Spleen (tissue), 11 donors: ENCODE results near the gene SP8. TPM values are rescaled to one million over a fixed set of nuclear protein-coding genes. Genes with fewer than 3 reads are reported as not detected.

Source experiments
- DNase-seq: peaks from one replicate; pipeline ENCODE4 v3.0.0-alpha.2; 2020
- H3K27ac ChIP-seq, 8 donors: fragments of 200-600 bp; sonication (generic) in 7 of 8; 1 replicate in 4 of 8; 2 replicates in 4 of 8; pipeline versions ENCODE4 v1.5.0 to v1.8.0; 2016 to 2021; ENCODE audit warnings: inconsistent platforms in 4 of 8, mild to moderate bottlenecking in 4 of 8, moderate library complexity in 1 of 8
- H3K27me3 ChIP-seq, 7 donors: fragments of 200-600 bp; sonication (generic) in 6 of 7; replicated peaks in 1 of 7; 1 replicate in 4 of 7; 2 replicates in 3 of 7; pipeline versions ENCODE4 v1.5.0 to v1.8.0; 2016 to 2021; ENCODE audit warnings: inconsistent platforms in 3 of 7, mild to moderate bottlenecking in 1 of 7
- H3K36me3 ChIP-seq, 6 donors: fragments of 200-600 bp; sonication (generic) in 5 of 6; 1 replicate in 4 of 6; 2 replicates in 2 of 6; pipeline versions ENCODE4 v1.5.0 to v1.8.0; 2016 to 2021; ENCODE audit warnings: inconsistent platforms in 2 of 6
- H3K4me1 ChIP-seq, 6 donors: fragments of 200-600 bp; sonication (generic) in 5 of 6; 1 replicate in 3 of 6; 2 replicates in 3 of 6; pipeline versions ENCODE4 v1.5.0 to v1.8.0; 2016 to 2021; ENCODE audit warnings: inconsistent platforms in 3 of 6
- H3K4me3 ChIP-seq, 8 donors: fragments of 200-600 bp; sonication (generic) in 7 of 8; 1 replicate in 4 of 8; 2 replicates in 4 of 8; pipeline versions ENCODE4 v1.5.0 to v1.8.0; 2016 to 2021; ENCODE audit warnings: inconsistent platforms in 4 of 8, mild to moderate bottlenecking in 4 of 8, moderate library complexity in 2 of 8
- H3K9me3 ChIP-seq, 8 donors: fragments of 200-600 bp; sonication (generic) in 7 of 8; 1 replicate in 4 of 8; 2 replicates in 4 of 8; pipeline versions ENCODE4 v1.5.0 to v1.8.0; 2016 to 2021; ENCODE audit warnings: inconsistent platforms in 4 of 8
- CTCF ChIP-seq, 11 experiments: fragments of 200-600 bp in 7 of 11; fragments of 450-650 bp in 4 of 11; sonication (generic) in 4 of 11; IDR thresholded peaks in 8 of 11; conservative IDR thresholded peaks in 3 of 11; 1 replicate in 7 of 11; 2 replicates in 4 of 11; pipeline versions ENCODE4 v1.4.0 to v1.8.0; 2016 to 2021; ENCODE audit warnings: antibody characterized with exemption in 11 of 11, inconsistent platforms in 4 of 11, mild to moderate bottlenecking in 1 of 11
- POLR2A ChIP-seq, 3 donors: fragments of 450-650 bp; IDR thresholded peaks; one replicate each; pipeline ENCODE4 v1.5.1; 2017; ENCODE audit warnings: antibody characterized with exemption in 3 of 3, mild to moderate bottlenecking in 1 of 3
- POLR2AphosphoS5 ChIP-seq, 3 donors: sonication (generic); formaldehyde crosslinking; IDR thresholded peaks; one replicate each; pipeline ENCODE4 v1.5.1; 2017; ENCODE audit warnings: antibody characterized with exemption in 3 of 3
- WGBS, 5 donors: extraction: QIAGEN DNeasy Blood & Tissue Kit in 3 of 5; methylation state at CpG; one replicate each; pipeline versions ENCODE4 v1.1.5 to v1.1.7; 2013 to 2018; 5-methylcytosine and 5-hydroxymethylcytosine counted together
- intact Hi-C: fragments of 100-400 bp; cut with DNase I; formaldehyde crosslinking; loops from one replicate; pipeline ENCODE4 v1.15.0; 2023; ENCODE audit warnings: low total_unique reads
- polyA plus RNA-seq, 3 donors: library from polyadenylated mRNA; stranded (reverse); fragments of 200-250 nt; gene quantifications; one replicate each; pipeline ENCODE4 v1.2.1, GENCODE V29; 2013
- total RNA-seq, 7 donors: library from RNA; depleted of rRNA in 3 of 7; stranded (reverse); fragments of >200 nt in 3 of 7; fragmentation: NEBNext Ultra II Directional in 4 of 7; extraction: Animal tissue kit (Norgen Biotek cat#: 25700) in 4 of 7; gene quantifications; one replicate each; pipeline versions ENCODE4 v1.1.0 to v1.2.1, GENCODE V29; 2016 to 2021
- donor health status: healthy with polysubstance abuse.
- donor health status: DM: no; HTN: no; CAD: no; lungs with moderate emphysema.
- donor health status: DM: no; HTN: no; CAD: no.
- donor health status: Bipolar disorder and iron deficiency.
- donor health status: healthy.
- donor health status: DM: no; HTN: no; CAD: no.
- donor health status: DM: yes; HTN: yes; CAD: no.

Gene SP8
- total and polyA plus RNA-seq, 10 donors: not detected

- Histone ChIP-seq H3K36me3 (no peaks in the 10 kb centered on the region), H3K4me1 (no peaks in the 10 kb centered on the region), H3K9me3 (no peaks in the 10 kb centered on the region), H3K4me3 (no peak overlapping the region), H3K27ac (no peak overlapping the region), H3K27me3 (peaks cover 0 to 13% (median 0%) of the 10 kb centered on the region in 7 donors)
- TF ChIP-seq POLR2A (IDR thresholded peaks at IDR 0.05) (no peak), POLR2AphosphoS5 (IDR thresholded peaks at IDR 0.05) (no peak), CTCF (IDR thresholded peaks at IDR 0.05 in 8 of 11, conservative IDR thresholded peaks at IDR 0.05 in 3 of 11) (no peak)
- WGBS, 5 donors: 62 to 74% (median 71%) methylated on average over 7 of the region's 7 CpGs
- intact Hi-C loops: no loop called here
- no peak for DNase-seq
Observed at GRCh38 chr7:20744954-20745446, 41.7 kb downstream of the SP8 start.

- Histone ChIP-seq H3K9me3 (no peaks in the 10 kb centered on the region), H3K36me3 (no peaks in the 10 kb centered on the region), H3K4me1 (no peaks in the 10 kb centered on the region), H3K27me3 (peaks cover 0 to 13% (median 0%) of the 10 kb centered on the region in 7 donors), H3K4me3 (no peak overlapping the region), H3K27ac (no peak overlapping the region)
- WGBS, 5 donors: 84 to 94% (median 85%) methylated on average over 5 of the region's 5 CpGs
- TF ChIP-seq POLR2A (IDR thresholded peaks at IDR 0.05) (no peak), POLR2AphosphoS5 (IDR thresholded peaks at IDR 0.05) (no peak), CTCF (IDR thresholded peaks at IDR 0.05 in 8 of 11, conservative IDR thresholded peaks at IDR 0.05 in 3 of 11) (no peak)
- intact Hi-C loops: no loop called here
- DNase-seq: no peak
Observed at GRCh38 chr7:20742913-20743312, 43.8 kb downstream of the SP8 start.

- no peak for TF ChIP-seq POLR2A (IDR thresholded peaks at IDR 0.05)
- no peak for TF ChIP-seq POLR2AphosphoS5 (IDR thresholded peaks at IDR 0.05)
- no peak for TF ChIP-seq CTCF (IDR thresholded peaks at IDR 0.05 in 8 of 11, conservative IDR thresholded peaks at IDR 0.05 in 3 of 11)
- H3K27ac ChIP-seq: no peak overlapping the region
- WGBS, 5 donors: 89 to 98% (median 93%) methylated on average over 2 of the region's 2 CpGs
- no peak for DNase-seq
- no peaks in the 10 kb centered on the region for H3K9me3 ChIP-seq
- no peaks in the 10 kb centered on the region for H3K36me3 ChIP-seq
- H3K27me3 ChIP-seq: peaks cover 0 to 8% (median 0%) of the 10 kb centered on the region in 7 donors
- intact Hi-C loops: no loop called here
- no peak overlapping the region for H3K4me3 ChIP-seq
- no peaks in the 10 kb centered on the region for H3K4me1 ChIP-seq
Observed at GRCh38 chr7:20741801-20742200, 44.9 kb downstream of the SP8 start.

- H3K4me1 ChIP-seq: no peaks in the 10 kb centered on the region
- whole genome bisulfite sequencing, 5 donors: 91 to 95% (median 95%) methylated on average over 11 of the region's 11 CpGs
- H3K9me3 ChIP-seq: no peaks in the 10 kb centered on the region
- H3K27me3 ChIP-seq: peaks cover 0 to 8% (median 0%) of the 10 kb centered on the region in 7 donors
- intact Hi-C loops: no loop called here
- no peak overlapping the region for H3K4me3 ChIP-seq
- TF ChIP-seq CTCF (IDR thresholded peaks at IDR 0.05 in 8 of 11, conservative IDR thresholded peaks at IDR 0.05 in 3 of 11): no peak
- no peak for TF ChIP-seq POLR2A (IDR thresholded peaks at IDR 0.05)
- TF ChIP-seq POLR2AphosphoS5 (IDR thresholded peaks at IDR 0.05): no peak
- no peak for DNase-seq
- H3K27ac ChIP-seq: no peak overlapping the region
- no peaks in the 10 kb centered on the region for H3K36me3 ChIP-seq
Observed at GRCh38 chr7:20738518-20739481, 47.9 kb downstream of the SP8 start.
